NCI-H2107 treated with DMSO at 0.1 percent for 48 hours (cell line): Measurements from ENCODE around the gene TMEM126A.

Experiments used
- DNase-seq: peaks from one replicate; lab custom pipeline; 2025; ENCODE audit not compliant: unreplicated experiment; lab: John Stamatoyannopoulos, UW

Gene TMEM126A

GRCh38 chr11:85694385-85694980 lies 46.7 kb downstream of the TMEM126A start:
- DNase-seq = peak; percentile 1

GRCh38 chr11:85695546-85695945 lies 47.8 kb downstream of the TMEM126A start:
- DNase-seq = no peak

- no peak for DNase-seq
These were observed 50.0 kb downstream of the TMEM126A start for GRCh38 chr11:85697747-85698146.

- no peak for DNase-seq
These were observed 50.4 kb downstream of the TMEM126A start for GRCh38 chr11:85698195-85698594.

- DNase-seq = no peak
These were observed 52.4 kb downstream of the TMEM126A start for GRCh38 chr11:85699957-85700741.

GRCh38 chr11:85704967-85705366 lies 57.2 kb downstream of the TMEM126A start:
- DNase-seq = no peak

- no peak for DNase-seq
These were observed 58.0 kb downstream of the TMEM126A start for GRCh38 chr11:85705800-85706199.
